Measurements from ENCODE around the gene TDRD7. TPM values are rescaled to one million over a fixed set of nuclear protein-coding genes. Genes with fewer than 3 reads are reported as not detected.

TDRD7 gene
- total RNA-seq, 1 experiment from 2014 or later, result 2.8 TPM

- peaks cover 10% of the 10 kb centered on the region for H3K9me3 Mint-ChIP-seq
- TF ChIP-seq ETV6 (CRISPR knock-in tag; IDR thresholded peaks at IDR 0.05), result no peak
- no peak for TF ChIP-seq ZNF138 (CRISPR knock-in tag; conservative IDR thresholded peaks at IDR 0.05)
- no peak for TF ChIP-seq CREB1 (CRISPR knock-in tag; IDR thresholded peaks at IDR 0.05)
- TF ChIP-seq MXD4 (CRISPR knock-in tag; IDR thresholded peaks at IDR 0.05; ENCODE audit: borderline replicate concordance), result no peak
- no peak for TF ChIP-seq ZNF263 (CRISPR knock-in tag; IDR thresholded peaks at IDR 0.05; ENCODE audit: low read depth)
- DNase-seq (ENCODE audit: low spot score) (no peak), ATAC-seq (no peak)
- H3K4me3 Mint-ChIP-seq, result peak overlapping the region; percentile 78
- H3K27ac Mint-ChIP-seq, result no peak overlapping the region
- H3K27me3 Mint-ChIP-seq (ENCODE audit: low read depth), result peaks cover 40% of the 10 kb centered on the region
- H3K4me1 Mint-ChIP-seq, result peaks cover 21% of the 10 kb centered on the region
- H3K36me3 Mint-ChIP-seq, result peaks cover 6% of the 10 kb centered on the region
- ChIA-PET CTCF (interaction anchor here (0.5 to 5.5 kb wide), 15 partner anchors 14 to 385 kb away, joined by 3 to 77 read pairs (median 8); partner anchors contain the start of genes NCBP1 and TSTD2), POLR2A (interaction anchor here (0.7 to 2.6 kb wide), 5 partner anchors 27 to 132 kb away, joined by 3 to 9 read pairs (median 5); partner anchors contain the start of genes NCBP1 and TSTD2)
These were observed 88.9 kb downstream of the TDRD7 start for GRCh38 chr9:97500765-97501176.

GRCh38 chr9:97501177-97501971, 89.5 kb downstream of the TDRD7 start, which contains the start of gene TMOD1:
TSS of gene TMOD1 (plus strand) at chr9:97501666. CDS start at chr9:97524189, 22,523 bp downstream.
- TF ChIP-seq FOXK1 (CRISPR knock-in tag; IDR thresholded peaks at IDR 0.05), result no peak
- TF ChIP-seq HMGA2 (CRISPR knock-in tag; IDR thresholded peaks at IDR 0.05), result no peak
- Mint-ChIP-seq H3K27ac (no peak within 1 kb of the TSS), H3K27me3 (ENCODE audit: low read depth) (peaks cover 40% of the 10 kb centered on the region), H3K4me3 (peak within 1 kb of the TSS; percentile 78), H3K9me3 (peaks cover 10% of the 10 kb centered on the region), H3K36me3 (peaks cover 6% of the 10 kb centered on the region), H3K4me1 (peaks cover 21% of the 10 kb centered on the region)
- ChIA-PET CTCF (interaction anchor here (0.5 to 5.5 kb wide), 22 partner anchors 9 to 645 kb away, joined by 3 to 77 read pairs (median 6); partner anchors contain the start of genes NCBP1, TDRD7 and TSTD2), POLR2A (interaction anchor here (0.6 to 2.6 kb wide), 6 partner anchors 21 to 431 kb away, joined by 3 to 9 read pairs (median 4); partner anchors contain the start of genes NCBP1 and TSTD2)
- peak; percentile 73 for DNase-seq (ENCODE audit: low spot score)
- ATAC-seq, result peak; percentile 71

GRCh38 chr9:97501972-97502221, 90.0 kb downstream of the TDRD7 start:
- DNase-seq (ENCODE audit: low spot score), result no peak
- H3K9me3 Mint-ChIP-seq, result peaks cover 7% of the 10 kb centered on the region
- H3K4me3 Mint-ChIP-seq, result peak overlapping the region; percentile 77
- H3K4me1 Mint-ChIP-seq, result peaks cover 21% of the 10 kb centered on the region
- ChIA-PET POLR2A (interaction anchor here (0.6 to 2.6 kb wide), 4 partner anchors 21 to 430 kb away, joined by 3 to 9 read pairs (median 3); no protein-coding TSS in a partner anchor), CTCF (interaction anchor here (0.7 to 5.5 kb wide), 20 partner anchors 9 to 645 kb away, joined by 3 to 77 read pairs (median 7); partner anchors contain the start of gene TDRD7)
- H3K36me3 Mint-ChIP-seq, result peaks cover 4% of the 10 kb centered on the region
- H3K27me3 Mint-ChIP-seq (ENCODE audit: low read depth), result peaks cover 38% of the 10 kb centered on the region
- TF ChIP-seq JAZF1 (CRISPR knock-in tag; IDR thresholded peaks at IDR 0.05) (no peak), TEAD1 (CRISPR knock-in tag; IDR thresholded peaks at IDR 0.05) (no peak), FOXP1 (CRISPR knock-in tag; IDR thresholded peaks at IDR 0.05; ENCODE audit: borderline replicate concordance) (no peak), FOXJ3 (CRISPR knock-in tag; IDR thresholded peaks at IDR 0.05; ENCODE audit: borderline replicate concordance) (no peak), ZNF532 (CRISPR knock-in tag; IDR thresholded peaks at IDR 0.05; ENCODE audit: borderline replicate concordance) (no peak), MLX (CRISPR knock-in tag; IDR thresholded peaks at IDR 0.05) (no peak), SMAD3 (CRISPR knock-in tag; IDR thresholded peaks at IDR 0.05; ENCODE audit: borderline replicate concordance) (no peak), HMGA2 (CRISPR knock-in tag; IDR thresholded peaks at IDR 0.05) (no peak), ZBTB43 (CRISPR knock-in tag; IDR thresholded peaks at IDR 0.05) (no peak), MYBL2 (CRISPR knock-in tag; IDR thresholded peaks at IDR 0.05) (no peak), PRDM15 (CRISPR knock-in tag; IDR thresholded peaks at IDR 0.05) (no peak)
- ATAC-seq, result peak; percentile 33
- no peak overlapping the region for H3K27ac Mint-ChIP-seq

All from WTC11 (cell line).